Activated B cell treated with CpG ODN at 0.5 μM for 24 hours (primary cell): ENCODE data around the gene CYB5R3. TPM values are rescaled to one million over a fixed set of nuclear protein-coding genes. Genes with fewer than 3 reads are reported as not detected.
"Not testable (repeated sequence)": the region's sequence is repeated elsewhere in the genome, so short reads cannot be mapped to it uniquely, and the experiment has no call there.

Experiments used
- ATAC-seq: fragments of 200-7000 bp; cut with Tn5 transposase; one replicate; pipeline ENCODE4 v1.10.0; 2021; ENCODE audit warnings: low read depth, mild to moderate bottlenecking, moderate library complexity
- CTCF ChIA-PET: fragments of 350-600 bp; sonication (Branson Sonifier 250); formaldehyde crosslinking; loops from one replicate; lab custom pipeline; 2021; ENCODE audit warnings: antibody characterized with exemption; lab: Charles Lee
- POLR2A ChIA-PET: fragments of 350-600 bp; sonication (Branson Sonifier 250); formaldehyde crosslinking; loops from one replicate; lab custom pipeline; 2021; ENCODE audit warnings: antibody characterized with exemption; lab: Charles Lee
- DNase-seq: peaks from one replicate; pipeline ENCODE4 v3.0.0; 2022
- H3K27ac Mint-ChIP-seq: one replicate; pipeline ENCODE4 v1.8.0; 2020; ENCODE audit warnings: mixed read lengths
- H3K27me3 Mint-ChIP-seq: one replicate; pipeline ENCODE4 v1.8.0; 2021; ENCODE audit warnings: mixed read lengths
- H3K36me3 Mint-ChIP-seq: one replicate; pipeline ENCODE4 v1.8.0; 2021; ENCODE audit warnings: low read depth, mixed read lengths
- H3K4me1 Mint-ChIP-seq: one replicate; pipeline ENCODE4 v1.8.0; 2021; ENCODE audit warnings: mixed read lengths
- H3K4me3 Mint-ChIP-seq: one replicate; pipeline ENCODE4 v1.8.0; 2020; ENCODE audit warnings: mild to moderate bottlenecking, mixed read lengths
- H3K9me3 Mint-ChIP-seq: one replicate; pipeline ENCODE4 v1.8.0; 2020; ENCODE audit warnings: mixed read lengths
- CTCF ChIP-seq: fragments of 200-600 bp; IDR thresholded peaks from one replicate; pipeline ENCODE4 v1.8.0; 2022; ENCODE audit warnings: antibody characterized with exemption, mild to moderate bottlenecking
- intact Hi-C: fragments of 100-400 bp; cut with micrococcal nuclease; formaldehyde crosslinking; loops from one replicate; pipeline ENCODE4 v1.15.1; 2024
- total RNA-seq: library from RNA; stranded (reverse); gene quantifications from 2 replicates; pipeline ENCODE4 v1.2.3, GENCODE V29; 2022

Gene CYB5R3
- total RNA-seq, 1 donor from 2014 or later, result 91.7 TPM

DNA sequence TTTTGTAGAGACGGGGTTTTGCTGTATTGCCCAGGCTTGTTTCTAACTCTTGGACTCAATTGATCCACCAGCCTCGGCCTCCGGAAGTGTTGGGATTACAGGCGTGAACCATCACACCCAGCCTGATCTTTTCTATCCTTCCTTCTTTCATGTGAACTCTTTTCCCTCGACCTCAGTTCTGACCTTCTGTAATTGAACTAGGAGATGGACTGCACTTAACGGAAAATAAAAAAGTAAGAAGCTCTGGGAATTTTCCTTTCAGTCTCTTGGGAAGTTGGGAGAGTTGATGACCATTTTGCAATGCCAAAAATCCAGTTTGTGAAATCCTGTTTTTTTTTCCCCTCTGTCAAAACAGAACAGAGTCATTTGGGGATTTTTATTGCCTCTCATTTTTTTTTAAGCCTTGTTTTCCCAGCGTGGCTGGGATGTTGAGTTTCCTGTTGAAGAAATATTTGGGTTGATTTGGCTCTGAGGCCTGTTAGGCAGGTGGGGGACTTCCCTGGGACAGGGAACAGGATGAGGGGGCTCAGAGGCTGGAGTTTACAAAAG is 26.9 kb upstream of the CYB5R3 start:
- DNase-seq, result no peak
- TF ChIP-seq CTCF, result no peak
- intact Hi-C loops, result no loop called here
- H3K36me3 Mint-ChIP-seq, result no peaks in the 10 kb centered on the region
- ATAC-seq, result no peak
- no peak overlapping the region for H3K27ac Mint-ChIP-seq
- CTCF ChIA-PET, result no interaction called here
- H3K4me1 Mint-ChIP-seq, result peaks cover 17% of the 10 kb centered on the region
- POLR2A ChIA-PET, result no interaction called here
- H3K27me3 Mint-ChIP-seq, result no peaks in the 10 kb centered on the region
- H3K9me3 Mint-ChIP-seq, result peaks cover 12% of the 10 kb centered on the region
- no peak overlapping the region for H3K4me3 Mint-ChIP-seq

- H3K9me3 Mint-ChIP-seq, result peaks cover 5% of the 10 kb centered on the region
- intact Hi-C loops, result no loop called here
- ChIA-PET CTCF (no interaction called here), POLR2A (no interaction called here)
- H3K4me3 Mint-ChIP-seq, result no peak overlapping the region
- no peak overlapping the region for H3K27ac Mint-ChIP-seq
- TF ChIP-seq CTCF, result no peak
- H3K36me3 Mint-ChIP-seq, result no peaks in the 10 kb centered on the region
- no peak for ATAC-seq
- DNase-seq, result no peak
- no peaks in the 10 kb centered on the region for H3K27me3 Mint-ChIP-seq
- peaks cover 28% of the 10 kb centered on the region for H3K4me1 Mint-ChIP-seq
These were observed 24.8 kb upstream of the CYB5R3 start for GRCh38 chr22:42673898-42674401.

- intact Hi-C loops, H3K27me3 Mint-ChIP-seq, H3K27ac Mint-ChIP-seq, CTCF ChIA-PET, DNase-seq, H3K9me3 Mint-ChIP-seq, H3K36me3 Mint-ChIP-seq, H3K4me3 Mint-ChIP-seq, ATAC-seq: not testable (repeated sequence)
- POLR2A ChIA-PET, result interaction anchor here (1.1 to 1.2 kb wide), 2 partner anchors 58 to 184 kb away, joined by 3 read pairs; partner anchors contain the start of gene ARFGAP3
- H3K4me1 Mint-ChIP-seq, result peaks cover 30% of the 10 kb centered on the region
These were observed 23.9 kb upstream of the CYB5R3 start for GRCh38 chr22:42673071-42673470.

GRCh38 chr22:42670921-42671709 is 21.9 kb upstream of the CYB5R3 start:
- H3K27me3 Mint-ChIP-seq, result no peaks in the 10 kb centered on the region
- ATAC-seq (peak; percentile 83), DNase-seq (no peak)
- intact Hi-C loops, result no loop called here
- H3K9me3 Mint-ChIP-seq, result no peaks in the 10 kb centered on the region
- TF ChIP-seq CTCF, result no peak
- ChIA-PET CTCF (no interaction called here), POLR2A (interaction anchor here (0.5 to 1.5 kb wide), 5 partner anchors 15 to 128 kb away, joined by 3 to 5 read pairs (median 4); partner anchors contain the start of gene POLDIP3)
- no peaks in the 10 kb centered on the region for H3K36me3 Mint-ChIP-seq
- peak overlapping the region; percentile 58 for H3K4me3 Mint-ChIP-seq
- peak overlapping the region; percentile 84 for H3K27ac Mint-ChIP-seq
- H3K4me1 Mint-ChIP-seq, result peaks cover 35% of the 10 kb centered on the region

- Mint-ChIP-seq H3K36me3 (no peaks in the 10 kb centered on the region), H3K4me1 (peaks cover 46% of the 10 kb centered on the region), H3K27ac (peak overlapping the region; percentile 9), H3K4me3 (no peak overlapping the region), H3K27me3 (no peaks in the 10 kb centered on the region), H3K9me3 (no peaks in the 10 kb centered on the region)
- ATAC-seq (no peak), DNase-seq (no peak)
- intact Hi-C loops, result no loop called here
- no peak for TF ChIP-seq CTCF
- ChIA-PET POLR2A (interaction anchor here (2.3 kb wide), 1 partner anchor 55 kb away, joined by 8 read pairs; the partner anchor contains the start of gene POLDIP3), CTCF (no interaction called here)
These were observed 20.9 kb upstream of the CYB5R3 start for GRCh38 chr22:42670046-42670445.

- H3K27me3 Mint-ChIP-seq, CTCF ChIA-PET, ATAC-seq, H3K4me3 Mint-ChIP-seq, H3K36me3 Mint-ChIP-seq, DNase-seq, H3K9me3 Mint-ChIP-seq: not testable (repeated sequence)
- Mint-ChIP-seq H3K27ac (peak overlapping the region; percentile 53), H3K4me1 (peaks cover 53% of the 10 kb centered on the region)
- POLR2A ChIA-PET, result interaction anchor here (0.7 to 4.7 kb wide), 5 partner anchors 11 to 339 kb away, joined by 3 to 27 read pairs (median 13); partner anchors contain the start of gene POLDIP3
- intact Hi-C loops, result loop anchor here (10.0 kb wide), 1 partner anchor 448 kb away; the partner anchor contains the start of gene BIK
These were observed 17.2 kb upstream of the CYB5R3 start for GRCh38 chr22:42666393-42666792.
